Osteocyte (in vitro differentiated cells): ENCODE results near the gene BPI. TPM values are rescaled to one million over a fixed set of nuclear protein-coding genes. Genes with fewer than 3 reads are reported as not detected.
A peak's percentile ranks its signal among the peaks of the same experiment; 100 is the strongest.

Experiments used
- DNase-seq: peaks from one replicate; pipeline ENCODE4 v3.0.0; 2021; ENCODE audit warnings: mixed read lengths; ENCODE audit not compliant: unreplicated experiment; ENCODE audit errors: extremely low spot score
- H3K27ac Mint-ChIP-seq: one replicate; pipeline ENCODE4 v1.8.0; 2021; ENCODE audit warnings: mild to moderate bottlenecking, mixed read lengths; ENCODE audit not compliant: unreplicated experiment
- H3K27me3 Mint-ChIP-seq: one replicate; pipeline ENCODE4 v1.8.0; 2021; ENCODE audit warnings: mixed read lengths; ENCODE audit not compliant: unreplicated experiment
- H3K36me3 Mint-ChIP-seq: one replicate; pipeline ENCODE4 v1.8.0; 2021; ENCODE audit warnings: mixed read lengths; ENCODE audit not compliant: unreplicated experiment
- H3K4me1 Mint-ChIP-seq: one replicate; pipeline ENCODE4 v1.8.0; 2021; ENCODE audit warnings: mixed read lengths; ENCODE audit not compliant: unreplicated experiment
- H3K4me3 Mint-ChIP-seq: one replicate; pipeline ENCODE4 v1.8.0; 2021; ENCODE audit warnings: mild to moderate bottlenecking, moderate library complexity, mixed read lengths; ENCODE audit not compliant: unreplicated experiment
- H3K9me3 Mint-ChIP-seq: one replicate; pipeline ENCODE4 v1.8.0; 2021; ENCODE audit warnings: mixed read lengths; ENCODE audit not compliant: unreplicated experiment
- total RNA-seq: library from RNA; stranded (reverse); gene quantifications from 2 replicates; pipeline ENCODE4 v1.2.1, GENCODE V29; 2021
- TF ChIP-seq, protein P1 (sequence below): fragments of 200-600 bp; sonication (generic); IDR thresholded peaks from 2 replicates; pipeline ENCODE4 v1.5.0; 2021; ENCODE audit warnings: antibody characterized with exemption, mild to moderate bottlenecking, moderate library complexity

The BPI gene
- total RNA-seq, 1 donor from 2014 or later: 8.5 TPM

DNA sequence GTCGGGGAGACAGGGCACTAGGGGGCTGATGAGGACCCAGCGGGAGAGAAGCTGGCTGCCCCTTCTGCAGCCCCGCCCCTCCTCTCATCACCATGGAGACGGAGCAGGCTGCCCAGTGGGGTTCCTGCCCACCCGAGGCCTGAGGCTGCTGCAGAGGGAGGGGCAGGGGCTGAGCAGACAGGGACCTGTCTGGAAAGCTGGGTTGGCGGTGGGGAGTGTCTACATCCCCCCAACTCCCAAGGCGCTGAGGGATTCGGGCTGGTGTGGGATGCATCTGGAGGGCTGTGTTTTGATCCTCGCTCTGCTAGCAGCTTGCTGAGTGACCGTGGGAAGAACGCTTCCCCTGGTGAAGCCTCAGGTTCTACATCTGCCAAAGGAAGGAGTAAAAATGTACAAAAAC, 1.2 kb upstream of the BPI start:
- H3K4me1 Mint-ChIP-seq: peaks cover 30% of the 10 kb centered on the region
- DNase-seq: no peak
- H3K9me3 Mint-ChIP-seq: no peaks in the 10 kb centered on the region
- TF ChIP-seq, protein P1, sequence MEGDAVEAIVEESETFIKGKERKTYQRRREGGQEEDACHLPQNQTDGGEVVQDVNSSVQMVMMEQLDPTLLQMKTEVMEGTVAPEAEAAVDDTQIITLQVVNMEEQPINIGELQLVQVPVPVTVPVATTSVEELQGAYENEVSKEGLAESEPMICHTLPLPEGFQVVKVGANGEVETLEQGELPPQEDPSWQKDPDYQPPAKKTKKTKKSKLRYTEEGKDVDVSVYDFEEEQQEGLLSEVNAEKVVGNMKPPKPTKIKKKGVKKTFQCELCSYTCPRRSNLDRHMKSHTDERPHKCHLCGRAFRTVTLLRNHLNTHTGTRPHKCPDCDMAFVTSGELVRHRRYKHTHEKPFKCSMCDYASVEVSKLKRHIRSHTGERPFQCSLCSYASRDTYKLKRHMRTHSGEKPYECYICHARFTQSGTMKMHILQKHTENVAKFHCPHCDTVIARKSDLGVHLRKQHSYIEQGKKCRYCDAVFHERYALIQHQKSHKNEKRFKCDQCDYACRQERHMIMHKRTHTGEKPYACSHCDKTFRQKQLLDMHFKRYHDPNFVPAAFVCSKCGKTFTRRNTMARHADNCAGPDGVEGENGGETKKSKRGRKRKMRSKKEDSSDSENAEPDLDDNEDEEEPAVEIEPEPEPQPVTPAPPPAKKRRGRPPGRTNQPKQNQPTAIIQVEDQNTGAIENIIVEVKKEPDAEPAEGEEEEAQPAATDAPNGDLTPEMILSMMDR: no peak
- H3K27ac Mint-ChIP-seq: peak overlapping the region; percentile 56
- no peak overlapping the region for H3K4me3 Mint-ChIP-seq
- H3K36me3 Mint-ChIP-seq: no peaks in the 10 kb centered on the region
- peaks cover 3% of the 10 kb centered on the region for H3K27me3 Mint-ChIP-seq

DNA sequence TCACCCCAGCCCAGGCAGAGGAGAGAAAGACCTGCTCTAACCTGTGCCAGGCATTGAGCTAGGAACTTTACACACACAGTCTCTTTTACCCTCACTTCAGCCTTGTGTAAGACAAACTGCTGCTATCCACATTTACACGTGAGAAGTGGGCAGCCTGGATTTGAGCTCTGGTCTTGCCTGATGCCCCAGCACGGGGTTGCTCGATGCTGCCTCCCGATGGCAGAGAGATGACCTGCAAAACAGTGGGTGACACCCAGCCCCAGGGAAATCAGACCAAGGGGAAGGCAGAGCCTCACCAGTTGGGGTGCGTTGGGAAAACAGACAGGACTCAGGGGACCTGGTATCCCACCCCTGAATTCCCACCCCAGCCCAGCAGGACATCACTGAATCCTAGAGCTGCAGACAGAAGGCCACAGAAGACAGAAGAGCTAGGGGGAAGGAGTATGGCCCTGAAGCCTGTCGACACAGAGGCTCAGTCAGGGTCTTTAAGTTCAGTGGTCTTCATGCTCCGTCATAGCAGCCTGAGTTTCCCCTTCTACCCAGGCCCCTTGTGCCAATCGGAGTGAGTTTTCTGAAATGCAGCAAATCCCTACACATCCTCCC, 990 bp downstream of the BPI start:
- no peaks in the 10 kb centered on the region for H3K36me3 Mint-ChIP-seq
- H3K4me1 Mint-ChIP-seq: peaks cover 19% of the 10 kb centered on the region
- peaks cover 3% of the 10 kb centered on the region for H3K27me3 Mint-ChIP-seq
- H3K27ac Mint-ChIP-seq: no peak overlapping the region
- no peak overlapping the region for H3K4me3 Mint-ChIP-seq
- DNase-seq: no peak
- H3K9me3 Mint-ChIP-seq: no peaks in the 10 kb centered on the region
- TF ChIP-seq, protein P1: peak; percentile 55

DNA sequence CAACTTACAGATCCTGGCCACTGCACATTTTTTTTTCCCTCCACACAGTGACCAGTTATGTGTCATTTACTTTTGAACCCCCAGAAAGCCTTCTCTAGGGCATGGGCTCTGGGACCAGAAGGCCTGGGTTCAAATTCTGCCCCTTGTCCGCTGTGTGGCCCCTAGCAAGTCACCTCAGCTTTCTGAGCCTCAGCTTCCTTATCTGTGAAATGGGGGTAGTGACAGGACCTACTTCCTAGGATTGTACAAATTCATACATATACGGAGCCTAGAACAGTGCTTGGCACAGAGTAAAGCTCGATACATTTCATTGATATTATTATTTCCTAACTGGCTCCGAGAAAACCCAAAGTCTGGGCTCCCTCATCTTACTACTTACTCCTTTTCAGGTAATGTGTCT, 1.6 kb downstream of the BPI start:
- no peak for DNase-seq
- H3K36me3 Mint-ChIP-seq: no peaks in the 10 kb centered on the region
- H3K27ac Mint-ChIP-seq: no peak overlapping the region
- peaks cover 19% of the 10 kb centered on the region for H3K4me1 Mint-ChIP-seq
- no peak overlapping the region for H3K4me3 Mint-ChIP-seq
- H3K9me3 Mint-ChIP-seq: no peaks in the 10 kb centered on the region
- peaks cover 3% of the 10 kb centered on the region for H3K27me3 Mint-ChIP-seq
- TF ChIP-seq, protein P1: no peak

DNA sequence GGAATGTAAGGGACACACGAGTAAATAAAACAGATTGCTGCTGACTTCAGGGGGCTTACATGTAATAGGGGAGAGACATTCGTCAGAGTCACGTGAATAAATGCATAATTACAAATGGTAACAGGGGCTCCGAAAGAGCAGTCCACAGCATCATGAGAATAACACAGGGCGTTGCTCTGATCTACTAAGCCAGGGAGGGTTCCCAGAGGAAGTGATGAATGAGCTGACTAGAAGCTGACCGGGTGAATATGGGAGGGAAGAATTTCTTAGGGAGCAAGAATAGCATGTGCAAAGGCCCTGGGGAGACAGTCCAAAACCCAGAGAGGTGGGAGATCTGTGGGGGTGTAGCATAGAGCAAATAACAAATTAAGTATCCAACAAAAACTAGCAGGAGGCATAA, 2.4 kb downstream of the BPI start:
- Mint-ChIP-seq H3K27me3 (peaks cover under 1% of the 10 kb centered on the region), H3K4me3 (no peak overlapping the region), H3K27ac (no peak overlapping the region), H3K9me3 (no peaks in the 10 kb centered on the region), H3K36me3 (no peaks in the 10 kb centered on the region), H3K4me1 (peaks cover 19% of the 10 kb centered on the region)
- TF ChIP-seq, protein P1: no peak
- DNase-seq: no peak

DNA sequence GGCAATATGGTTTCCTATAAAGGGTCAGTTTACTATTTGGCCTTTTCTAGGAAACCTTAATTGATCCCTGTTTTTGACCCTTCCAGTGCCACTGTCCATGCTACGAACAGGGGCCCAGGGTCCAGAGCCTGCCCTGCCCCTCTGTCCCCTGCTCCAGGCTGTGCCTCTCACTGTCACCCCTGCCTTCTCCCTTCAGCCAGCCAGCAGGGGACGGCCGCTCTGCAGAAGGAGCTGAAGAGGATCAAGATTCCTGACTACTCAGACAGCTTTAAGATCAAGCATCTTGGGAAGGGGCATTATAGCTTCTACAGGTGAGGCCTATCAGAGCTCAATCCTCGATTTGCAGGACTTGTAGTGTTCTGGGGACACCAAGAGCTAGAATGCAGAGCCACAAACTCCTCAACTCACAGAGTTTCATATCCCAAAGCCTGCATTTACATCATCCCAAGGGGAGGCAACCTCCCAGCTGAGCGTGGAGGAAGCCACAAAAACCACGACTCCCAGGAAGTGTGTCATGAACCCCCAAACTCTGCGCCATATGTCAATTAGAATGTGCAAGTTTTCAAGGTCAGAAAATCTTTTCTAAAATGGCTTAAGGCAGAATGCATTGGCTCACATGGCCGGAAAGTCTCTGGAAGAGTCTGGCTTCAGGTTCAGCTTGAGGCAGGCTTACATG, 3.6 kb downstream of the BPI start:
- DNase-seq: no peak
- TF ChIP-seq, protein P1: no peak
- H3K4me3 Mint-ChIP-seq: no peak overlapping the region
- H3K27me3 Mint-ChIP-seq: peaks cover 7% of the 10 kb centered on the region
- no peak overlapping the region for H3K27ac Mint-ChIP-seq
- no peaks in the 10 kb centered on the region for H3K9me3 Mint-ChIP-seq
- H3K4me1 Mint-ChIP-seq: peaks cover 18% of the 10 kb centered on the region
- H3K36me3 Mint-ChIP-seq: no peaks in the 10 kb centered on the region
